ENCODE results near the gene KRTAP12-2.
"Not testable (repeated sequence)": the region's sequence is repeated elsewhere in the genome, so short reads cannot be mapped to it uniquely, and the experiment has no call there.

The KRTAP12-2 gene

DNA sequence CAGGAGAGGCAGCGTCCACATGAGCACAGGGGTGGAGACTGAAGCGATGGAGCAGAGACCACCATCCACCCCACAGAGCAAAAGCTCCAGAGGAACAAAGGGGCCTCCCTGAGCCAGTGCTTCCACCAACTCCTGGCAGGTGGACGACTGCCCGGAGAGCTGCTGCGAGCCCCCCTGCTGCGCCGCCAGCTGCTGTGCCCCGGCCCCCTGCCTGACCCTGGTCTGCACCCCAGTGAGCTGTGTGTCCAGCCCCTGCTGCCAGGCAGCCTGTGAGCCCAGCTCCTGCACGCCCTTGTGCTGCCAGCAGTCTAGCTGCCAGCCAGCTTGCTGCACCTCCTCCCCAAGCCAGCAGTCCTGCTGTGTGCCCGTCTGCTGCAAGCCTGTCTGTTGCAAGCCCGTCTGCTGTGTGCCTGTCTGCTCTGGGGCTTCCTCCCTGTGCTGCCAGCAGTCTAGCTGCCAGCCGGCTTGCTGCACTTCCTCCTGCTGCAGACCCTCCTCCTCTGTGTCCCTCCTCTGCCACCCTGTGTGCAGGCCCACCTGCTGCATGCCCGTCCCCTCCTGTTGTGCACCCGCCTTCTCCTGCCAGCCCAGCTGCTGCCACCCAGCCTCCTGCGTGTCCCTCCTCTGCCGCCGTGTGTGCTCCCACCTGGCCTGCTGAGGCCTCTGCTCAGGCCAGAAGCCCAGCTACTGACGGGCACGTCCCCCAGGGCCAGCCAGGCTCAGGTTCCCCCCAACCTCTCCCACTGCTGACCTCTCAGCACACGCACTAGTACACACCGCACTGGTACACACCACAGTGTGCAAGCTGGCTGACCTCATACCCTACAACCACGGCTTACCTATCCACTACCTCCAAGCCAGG lies 35.6 kb upstream of the KRTAP12-2 start:
- DNase-seq, result no peak

DNA sequence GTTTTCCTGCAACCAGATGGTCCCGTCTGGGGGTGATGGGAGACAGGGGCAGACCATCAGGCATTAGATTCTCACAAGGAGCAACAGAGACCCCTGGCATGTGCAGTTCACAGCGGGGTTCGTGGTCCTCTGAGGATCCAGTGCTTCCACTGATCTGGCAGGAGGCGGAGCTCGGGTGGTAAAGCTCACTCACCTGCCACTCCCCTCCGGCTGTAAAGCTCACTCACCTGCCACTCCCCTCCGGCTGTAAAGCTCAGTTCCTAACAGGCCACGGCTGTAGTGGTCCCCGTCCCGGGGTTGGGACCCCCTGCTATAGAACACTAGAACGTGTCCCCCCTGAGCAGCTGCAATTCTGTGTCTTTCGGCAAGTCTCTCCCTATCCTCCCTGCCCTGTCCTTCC lies 34.8 kb upstream of the KRTAP12-2 start:
- no peak for DNase-seq

DNA sequence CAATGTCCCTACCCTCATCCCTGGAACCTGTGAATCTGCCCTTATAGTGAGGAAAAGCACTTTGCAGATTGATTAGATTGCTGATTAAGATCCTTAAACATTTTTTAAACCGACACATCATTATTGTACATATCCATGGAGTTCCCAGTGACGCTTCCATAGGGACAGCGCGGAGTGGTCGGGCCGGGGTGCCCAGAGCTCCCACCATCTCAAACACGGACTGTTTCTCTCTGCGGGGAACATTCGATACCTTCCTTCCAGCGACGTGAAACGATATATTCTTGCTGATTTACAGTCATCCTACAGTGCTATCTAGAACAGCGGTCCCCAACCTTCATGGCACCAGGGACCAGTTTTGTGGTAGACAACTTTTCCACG lies 34.3 kb upstream of the KRTAP12-2 start:
- DNase-seq, result no peak

DNA sequence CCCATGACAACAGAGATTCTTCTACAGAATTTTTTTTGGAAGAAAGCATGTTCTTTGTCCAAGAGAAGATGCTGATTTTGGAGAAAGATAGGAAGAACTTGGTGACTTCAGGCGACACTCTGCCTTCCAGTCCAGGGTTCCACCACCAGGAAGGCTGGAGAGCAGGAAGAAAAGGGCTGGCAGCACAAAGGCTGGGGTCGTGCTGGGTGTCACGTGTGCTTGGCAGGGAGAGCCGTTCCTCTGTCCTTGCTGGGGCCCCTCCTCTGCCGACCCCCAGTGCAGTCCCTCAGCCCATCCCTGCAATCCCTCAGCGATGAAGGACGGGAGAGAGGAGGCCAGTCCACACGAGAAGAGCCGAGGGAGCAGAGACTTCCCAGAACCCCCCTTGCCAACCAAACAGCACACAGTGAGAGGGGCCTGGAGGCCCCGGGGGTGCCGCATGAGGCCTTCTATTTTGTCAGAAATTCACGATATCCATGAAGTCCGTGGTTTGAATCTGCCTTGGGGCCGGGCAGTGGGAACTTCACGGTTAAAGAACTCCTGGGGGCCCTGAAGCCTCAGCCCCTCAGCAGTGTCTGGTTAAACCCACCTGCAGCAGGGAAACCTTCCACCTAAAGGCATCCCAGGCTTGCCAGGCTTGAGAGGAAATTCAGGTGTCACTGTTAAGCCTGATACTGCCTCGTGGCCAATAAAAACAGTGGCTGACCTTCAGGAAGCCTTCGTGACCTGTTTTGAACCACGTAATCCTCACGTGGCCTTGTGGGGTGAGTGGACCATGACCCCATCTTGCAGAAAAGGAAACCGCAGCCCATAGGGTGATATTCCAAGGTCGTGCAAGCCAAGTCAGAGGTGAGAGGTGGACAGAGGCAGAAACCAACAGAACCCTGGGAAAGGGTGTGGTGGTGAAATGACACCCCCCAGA lies 33.6 kb upstream of the KRTAP12-2 start:
- no peak for DNase-seq

DNA sequence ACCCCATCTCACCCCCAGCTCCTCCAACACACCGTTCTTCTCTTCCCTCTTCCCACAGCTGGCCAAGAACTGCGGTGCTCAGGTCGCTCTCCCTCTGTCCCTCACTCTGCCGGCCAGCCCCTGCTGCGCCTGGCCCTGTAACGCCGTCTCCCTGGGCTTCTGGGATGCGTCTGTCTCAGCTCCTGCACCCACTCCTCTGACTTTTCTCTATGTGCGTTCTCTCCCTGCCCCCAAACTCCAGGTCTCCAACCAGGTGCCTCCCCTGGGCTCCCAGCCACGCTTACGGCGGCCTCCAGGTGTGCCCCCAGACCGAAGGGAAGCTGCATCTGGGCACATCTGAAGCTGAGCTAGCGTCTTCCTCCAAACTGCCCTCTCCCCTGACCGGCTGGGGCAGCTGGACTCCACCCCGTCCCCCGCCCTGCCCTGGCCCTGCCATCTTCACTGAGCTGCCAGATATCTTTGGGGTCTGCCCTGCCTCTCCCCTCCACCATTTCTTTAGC lies 32.8 kb upstream of the KRTAP12-2 start:
- no peak for DNase-seq

DNA sequence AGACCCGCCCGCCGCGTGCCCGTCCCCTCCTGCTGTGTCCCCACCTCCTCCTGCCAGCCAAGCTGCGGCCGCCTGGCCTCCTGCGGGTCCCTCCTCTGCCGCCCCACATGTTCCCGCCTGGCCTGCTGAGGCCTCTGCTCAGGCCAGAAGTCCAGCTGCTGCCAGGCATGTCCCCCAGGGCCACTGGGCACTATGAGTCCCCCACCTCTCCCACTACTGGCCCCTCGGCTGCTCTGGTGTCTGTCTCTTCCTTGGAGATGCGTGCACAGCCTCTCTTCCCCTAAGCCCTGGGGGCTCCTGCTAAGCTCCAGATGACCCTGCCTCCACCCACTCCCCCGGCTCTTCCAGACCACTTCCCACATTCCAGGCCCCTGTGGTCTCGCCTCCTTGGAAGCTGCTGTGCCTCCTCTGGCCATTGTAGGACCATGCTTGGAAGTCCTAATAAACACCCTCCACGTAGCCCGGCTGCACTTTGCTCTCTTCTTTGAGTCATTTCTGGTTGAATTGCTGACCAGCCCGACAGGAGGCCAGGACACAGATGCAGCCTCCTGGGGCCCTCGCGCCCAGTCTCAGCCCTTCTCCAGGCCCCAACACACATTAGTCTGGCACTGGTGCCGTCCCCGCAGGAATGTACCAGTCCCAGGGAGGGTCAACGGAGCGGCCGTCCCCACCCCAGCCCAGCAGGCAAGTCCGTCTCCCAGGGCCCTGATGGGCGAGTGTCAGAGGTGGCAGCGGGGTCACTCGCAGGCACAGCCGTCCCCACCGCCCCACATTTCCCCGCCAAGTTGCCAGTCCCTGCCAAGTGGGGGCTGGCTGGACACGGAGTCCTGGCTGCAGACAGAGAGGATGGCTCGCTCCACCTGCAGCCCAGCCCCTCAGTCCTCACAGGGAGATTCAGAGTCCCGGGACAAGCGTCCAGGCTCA lies 31.3 kb upstream of the KRTAP12-2 start:
- DNase-seq, result no peak

DNA sequence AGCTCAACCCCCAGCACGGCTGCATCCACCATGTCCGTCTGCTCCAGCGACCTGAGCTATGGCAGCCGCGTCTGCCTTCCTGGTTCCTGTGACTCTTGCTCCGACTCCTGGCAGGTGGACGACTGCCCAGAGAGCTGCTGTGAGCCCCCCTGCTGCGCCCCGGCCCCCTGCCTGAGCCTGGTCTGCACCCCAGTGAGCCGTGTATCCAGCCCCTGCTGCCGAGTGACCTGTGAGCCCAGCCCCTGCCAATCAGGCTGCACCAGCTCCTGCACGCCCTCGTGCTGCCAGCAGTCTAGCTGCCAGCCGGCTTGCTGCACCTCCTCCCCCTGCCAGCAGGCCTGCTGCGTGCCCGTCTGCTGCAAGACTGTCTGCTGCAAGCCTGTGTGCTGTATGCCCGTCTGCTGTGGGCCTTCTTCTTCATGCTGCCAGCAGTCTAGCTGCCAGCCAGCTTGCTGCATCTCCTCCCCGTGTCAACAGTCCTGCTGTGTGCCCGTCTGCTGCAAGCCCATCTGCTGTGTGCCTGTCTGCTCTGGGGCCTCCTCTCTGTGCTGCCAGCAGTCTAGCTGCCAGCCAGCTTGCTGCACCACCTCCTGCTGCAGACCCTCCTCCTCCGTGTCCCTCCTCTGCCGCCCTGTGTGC lies 30.6 kb upstream of the KRTAP12-2 start, which contains the start of gene KRTAP10-12:
KRTAP10-12 (plus strand) TSS at position 1 of the 639 bp plus-strand sequence; CDS start at position 31, 30 bp downstream.
- DNase-seq, result not testable (repeated sequence)

DNA sequence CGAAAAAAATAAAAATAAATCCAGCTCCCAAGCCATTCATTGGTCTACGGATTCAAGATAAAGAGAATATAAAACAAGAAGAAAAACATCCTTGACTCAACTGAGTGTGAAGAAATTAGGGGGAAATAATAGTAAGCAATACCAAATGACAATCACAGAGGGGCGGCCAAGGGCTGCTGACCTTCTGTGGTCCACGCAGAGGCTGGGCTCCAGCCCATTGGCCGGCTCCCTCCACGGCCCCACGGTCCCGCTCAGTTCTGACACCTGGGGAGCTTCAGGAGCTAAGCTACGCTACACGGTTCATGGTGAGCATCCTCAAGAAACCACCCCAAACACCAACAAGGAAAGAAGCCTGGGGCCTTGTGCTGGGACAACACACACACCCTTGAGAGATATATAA lies 29.8 kb upstream of the KRTAP12-2 start:
- DNase-seq, result no peak

DNA sequence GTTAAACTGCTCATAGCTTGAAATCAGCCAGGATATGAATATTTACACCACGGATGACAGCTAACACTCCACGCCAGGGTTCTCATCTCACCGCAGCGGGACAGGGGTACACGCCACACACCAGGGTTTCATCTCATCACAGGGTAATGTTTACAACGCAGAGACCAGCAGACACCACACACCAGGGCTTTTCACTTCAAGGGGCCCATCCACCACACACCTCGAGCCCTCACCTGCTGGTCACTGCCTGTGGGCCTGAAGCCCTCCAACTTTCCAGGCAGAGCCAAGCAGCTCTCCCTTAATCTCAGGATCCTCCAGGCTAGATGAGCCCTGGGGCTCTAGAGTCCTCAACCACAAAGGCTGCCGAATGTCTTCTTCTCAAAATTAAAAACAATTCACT lies 28.9 kb upstream of the KRTAP12-2 start:
- DNase-seq, result no peak

DNA sequence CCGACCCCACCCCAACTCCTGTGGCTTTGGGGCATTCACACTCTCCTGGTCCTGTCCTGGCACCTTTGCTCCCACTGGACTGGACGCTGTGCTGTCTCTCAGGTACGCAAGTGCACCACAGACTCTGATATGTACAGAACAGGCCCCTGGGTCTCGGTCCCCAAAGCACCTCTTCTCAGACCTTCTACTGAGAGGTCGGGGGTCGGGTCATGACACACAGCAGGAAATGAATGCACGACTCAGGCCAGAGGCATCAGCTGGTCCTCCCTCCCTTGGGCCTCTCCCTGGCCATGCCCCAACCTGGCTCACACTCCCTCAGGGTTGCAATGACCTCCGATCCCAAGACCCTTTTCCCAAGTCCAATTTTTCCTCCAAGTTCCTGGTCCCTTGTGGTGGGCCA lies 28.5 kb upstream of the KRTAP12-2 start:
- no peak for DNase-seq

DNA sequence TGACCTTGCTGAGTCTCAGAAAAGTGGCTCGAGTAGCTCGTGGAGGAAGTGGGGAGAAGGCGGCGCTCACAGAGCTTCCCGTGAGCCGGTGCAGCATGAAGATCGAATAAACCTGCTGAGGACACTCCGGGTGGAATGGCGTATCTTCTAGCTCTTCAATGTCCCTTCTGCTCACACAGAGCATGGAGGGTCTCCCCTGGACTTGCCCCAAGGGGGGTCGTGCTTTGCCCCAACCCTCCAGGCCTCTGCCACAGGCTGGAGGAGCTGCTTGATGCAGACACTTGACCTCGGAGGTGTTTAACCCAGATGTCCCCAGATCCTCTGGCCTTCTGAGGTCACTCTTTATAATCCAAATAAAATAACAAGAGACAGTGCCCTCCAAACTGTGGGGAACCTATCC lies 28.0 kb upstream of the KRTAP12-2 start:
- no peak for DNase-seq

DNA sequence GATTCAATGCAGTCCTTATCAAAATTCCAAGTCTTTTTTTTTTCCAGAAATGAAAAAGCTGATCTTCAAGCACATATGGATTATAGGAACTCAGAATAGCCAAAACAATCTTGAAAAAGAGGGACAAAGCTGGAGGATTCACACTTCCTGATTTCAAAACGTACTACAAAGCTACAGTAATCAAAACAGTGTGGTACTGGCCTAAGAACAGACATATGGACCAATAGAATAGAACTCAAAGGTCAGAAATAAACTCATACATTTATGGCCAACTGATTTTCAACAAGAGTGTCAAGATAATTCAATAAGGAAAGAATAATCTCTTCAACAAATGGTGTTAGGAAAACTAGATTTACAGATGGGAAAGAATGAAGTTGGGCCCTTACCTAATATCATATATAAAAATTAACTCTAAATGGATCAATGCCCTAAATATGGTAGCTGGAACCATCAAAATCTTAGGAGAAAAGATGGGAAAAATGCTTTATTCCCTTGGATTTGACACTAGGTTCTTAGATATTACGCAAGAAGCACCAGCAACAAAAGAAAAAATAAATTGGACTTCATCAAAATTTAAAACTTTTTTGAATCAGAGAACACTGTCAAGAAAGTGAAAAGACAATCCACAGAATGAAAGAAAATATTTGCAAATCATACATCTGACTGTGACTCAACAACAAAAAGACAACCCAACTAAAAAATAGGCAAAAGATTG lies 26.2 kb upstream of the KRTAP12-2 start:
- DNase-seq, result no peak

DNA sequence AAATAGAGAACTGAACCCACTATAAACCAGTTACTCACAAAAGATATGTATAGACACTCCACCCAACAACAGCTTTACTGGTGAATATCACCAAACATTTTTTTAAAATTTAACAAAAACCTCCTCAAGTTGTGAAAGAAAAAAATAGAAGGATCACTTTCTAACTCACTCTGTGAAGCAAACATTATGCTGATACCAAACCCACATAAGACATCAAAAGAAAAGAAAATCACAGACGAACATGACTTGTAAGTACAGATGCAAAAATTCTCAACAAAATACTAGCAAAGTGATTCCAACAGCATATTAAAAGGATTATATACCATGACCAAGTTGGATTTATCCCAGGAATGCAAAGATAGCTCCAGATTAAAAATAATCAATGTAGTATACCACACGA lies 25.0 kb upstream of the KRTAP12-2 start:
- no peak for DNase-seq

DNA sequence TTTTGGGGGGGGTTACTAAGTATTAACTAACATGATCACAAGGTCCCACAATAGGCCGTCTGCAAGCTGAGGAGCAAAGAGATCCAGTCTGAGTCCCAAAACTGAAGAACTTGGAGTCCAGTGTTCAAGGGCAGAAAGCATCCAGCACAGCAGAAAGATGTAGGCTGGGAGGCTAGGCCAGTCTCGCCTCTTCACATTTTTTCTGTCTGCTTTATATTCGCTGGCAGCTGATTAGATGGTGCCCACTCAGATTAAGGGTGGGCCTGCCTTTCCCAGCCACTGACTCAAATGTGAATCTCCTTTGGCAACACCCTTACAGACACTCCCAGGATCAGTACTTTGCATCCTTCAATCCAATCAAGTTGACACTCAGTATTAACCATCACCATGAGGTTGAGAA lies 23.0 kb upstream of the KRTAP12-2 start:
- not testable (repeated sequence) for DNase-seq

DNA sequence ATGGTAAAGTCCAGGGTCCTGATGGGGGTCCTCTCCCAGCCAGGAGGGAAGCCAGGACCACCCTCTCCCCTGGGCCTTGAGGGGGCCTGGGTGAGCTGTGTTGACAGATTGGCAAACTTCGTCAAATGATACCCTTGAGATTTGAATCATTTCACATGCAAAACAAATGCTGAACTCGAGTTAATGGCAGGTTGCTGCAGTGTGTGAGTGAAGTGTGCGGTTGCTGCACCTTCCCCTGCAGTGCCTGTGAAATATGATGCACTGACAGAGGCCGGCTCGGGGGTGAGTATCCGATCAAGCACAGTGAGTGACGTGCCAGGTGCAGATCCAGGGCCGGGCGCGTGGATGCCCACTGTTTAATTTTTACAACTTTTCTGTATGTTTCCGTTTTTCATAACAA lies 20.9 kb upstream of the KRTAP12-2 start:
- no peak for DNase-seq

DNA sequence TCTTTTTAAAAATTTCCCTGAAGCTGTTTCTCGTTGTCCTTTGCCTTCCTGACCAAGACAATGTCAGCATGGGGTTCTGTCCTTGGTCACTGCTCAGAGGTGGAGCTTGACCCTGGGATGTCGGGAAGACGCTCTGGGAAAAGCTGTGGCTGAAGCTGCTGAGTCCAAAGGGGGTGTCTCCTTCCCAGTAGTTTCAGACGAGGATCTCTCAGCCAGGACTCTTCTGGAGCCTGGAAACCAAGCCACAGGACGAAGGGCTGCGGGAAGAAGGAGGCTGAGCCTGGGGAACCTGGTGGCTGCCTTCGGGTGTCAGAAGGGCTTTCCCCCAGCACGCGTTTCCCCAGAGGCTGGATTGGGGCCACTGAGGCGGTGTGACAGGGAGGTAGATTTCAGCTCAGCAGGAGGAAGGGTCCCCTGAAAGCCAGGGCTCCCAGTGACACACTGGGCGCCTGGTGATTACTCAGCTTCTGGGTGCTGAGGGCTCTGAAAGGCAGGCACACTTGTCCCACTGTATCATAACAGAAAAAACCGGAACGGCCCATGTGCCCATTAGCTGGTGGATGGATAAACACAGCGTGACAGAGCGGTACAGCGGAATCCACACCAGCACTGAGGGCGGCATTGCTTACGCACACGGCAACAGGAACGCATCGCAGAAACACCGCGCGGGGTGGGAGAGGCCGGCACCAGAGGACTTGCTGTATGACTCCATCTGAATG lies 20.3 kb upstream of the KRTAP12-2 start:
- DNase-seq, result no peak

DNA sequence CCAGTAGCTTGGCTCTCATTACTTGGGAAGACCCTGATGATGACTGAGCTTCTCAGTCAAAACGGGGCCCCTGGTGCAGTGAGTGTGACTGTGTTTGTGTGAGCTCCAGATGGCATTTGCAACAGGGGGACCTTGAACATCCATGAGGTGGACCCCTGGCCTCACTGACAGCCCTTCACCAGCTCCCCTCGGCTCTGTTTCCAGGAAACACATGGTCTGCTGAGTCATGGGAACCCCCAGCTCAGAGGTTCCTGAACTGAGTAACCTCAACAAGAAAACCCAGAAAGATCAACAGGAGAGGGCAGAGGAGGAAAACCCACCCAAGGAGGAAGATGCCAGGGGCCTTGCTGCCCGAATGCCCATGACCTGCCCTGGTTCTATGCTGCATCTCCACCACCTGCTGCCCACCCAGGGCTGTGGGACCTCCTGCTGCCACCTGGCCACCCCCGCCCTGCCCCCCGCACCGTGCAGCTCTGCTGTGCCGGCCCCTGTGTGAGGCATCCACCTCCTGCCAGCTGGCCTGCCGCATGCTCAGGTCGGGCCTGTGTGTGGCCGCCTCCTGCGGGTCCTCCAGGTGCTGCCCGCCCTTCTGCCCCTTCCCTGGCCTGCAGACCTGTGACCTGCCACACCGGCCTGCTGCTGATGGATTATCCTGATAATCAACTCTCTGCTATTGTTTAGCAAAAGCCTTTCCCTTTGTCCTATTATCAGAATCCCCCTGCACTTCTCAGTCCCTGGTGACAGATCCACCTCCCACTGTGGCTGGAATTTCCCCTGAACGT lies 19.5 kb upstream of the KRTAP12-2 start:
- no peak for DNase-seq

DNA sequence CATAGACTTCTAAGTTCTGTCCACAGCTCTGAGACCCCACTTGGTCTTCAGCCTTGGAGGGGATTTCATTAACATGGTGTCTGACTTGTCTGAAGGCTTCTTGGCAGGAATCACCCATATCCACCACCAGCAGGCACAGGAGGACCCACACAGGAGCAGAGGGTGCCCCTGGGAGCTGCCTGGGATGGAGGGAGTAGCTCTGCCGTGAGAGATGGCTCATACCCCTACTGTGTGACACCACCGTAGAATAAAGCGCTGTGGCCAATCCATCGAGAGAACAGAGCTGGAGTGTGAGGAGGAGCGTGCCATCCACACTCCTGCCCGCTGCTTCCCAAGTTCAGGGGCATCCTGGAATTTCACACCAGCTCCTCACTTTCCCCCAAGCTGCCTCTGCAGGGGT lies 18.3 kb upstream of the KRTAP12-2 start:
- DNase-seq, result not testable (repeated sequence)

DNA sequence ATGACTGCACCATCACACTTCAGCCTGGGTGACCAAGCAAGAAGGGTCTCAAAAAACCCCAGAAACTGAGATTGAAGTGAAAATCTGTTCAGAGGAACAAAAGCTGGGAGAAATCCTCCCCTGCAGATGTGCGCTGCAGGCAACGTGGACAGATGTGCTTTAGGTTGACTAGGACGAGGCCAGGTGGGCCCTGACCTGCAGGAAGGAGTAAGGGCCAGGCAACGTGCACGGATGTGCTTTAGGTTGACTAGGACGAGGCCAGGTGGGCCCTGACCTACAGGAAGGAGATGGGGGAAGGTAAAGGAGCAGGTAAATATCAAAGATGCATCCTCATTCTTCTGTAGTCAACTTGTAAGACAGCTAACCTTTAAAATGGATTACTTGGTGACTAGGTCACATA lies 17.8 kb upstream of the KRTAP12-2 start:
- DNase-seq, result no peak

DNA sequence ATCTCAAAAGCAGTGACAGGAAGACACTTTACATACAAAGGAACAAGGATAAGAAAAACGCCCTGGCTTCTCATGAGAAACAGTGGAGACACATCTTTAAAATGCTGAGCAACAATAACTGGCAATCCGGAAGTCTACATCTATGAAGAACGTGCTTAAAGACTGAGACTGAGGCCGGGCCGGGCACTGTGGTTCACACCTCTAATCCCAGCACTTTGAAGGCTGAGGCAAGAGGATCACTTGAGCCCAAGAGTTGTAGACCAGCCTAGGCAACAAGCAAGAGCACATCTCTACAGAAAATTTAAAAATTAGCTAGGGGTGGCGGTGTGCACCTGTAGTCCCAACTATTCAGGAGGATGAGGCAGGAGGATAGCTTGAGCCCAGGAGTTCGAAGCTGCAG lies 17.4 kb upstream of the KRTAP12-2 start:
- no peak for DNase-seq
